Heart left ventricle (tissue), 16 donors: Measurements from ENCODE around the gene SLC22A23. TPM values are rescaled to one million over a fixed set of nuclear protein-coding genes. Genes with fewer than 3 reads are reported as not detected.

ENCODE experiments used
- ATAC-seq, 4 donors: fragments of 200-7000 bp; cut with Tn5 transposase; one replicate each; pipeline ENCODE4 v1.9.1; 2020 to 2022; ENCODE audit warnings: moderate library complexity in 4 of 4, mild to moderate bottlenecking in 3 of 4, moderate number of reproducible peaks in 1 of 4
- DNase-seq, 5 donors: peaks; one replicate each; pipeline ENCODE4 v3.0.0-alpha.2; 2020
- H3K27ac ChIP-seq, 12 donors: fragments of 200-600 bp; sonication (generic) in 4 of 12; one replicate each; pipeline versions ENCODE4 v1.5.0 to v1.8.0; 2016 to 2022; ENCODE audit warnings: mild to moderate bottlenecking in 2 of 12
- H3K27me3 ChIP-seq, 9 donors: fragments of 200-600 bp; sonication (generic) in 2 of 9; one replicate each; pipeline versions ENCODE4 v1.5.1 to v1.8.0; 2016 to 2022; ENCODE audit warnings: mild to moderate bottlenecking in 3 of 9
- H3K36me3 ChIP-seq, 9 donors: fragments of 200-600 bp; sonication (generic) in 2 of 9; one replicate each; pipeline versions ENCODE4 v1.5.0 to v1.8.0; 2018 to 2022; ENCODE audit warnings: mild to moderate bottlenecking in 2 of 9
- H3K4me1 ChIP-seq, 12 donors: fragments of 200-600 bp; sonication (generic) in 4 of 12; one replicate each; pipeline versions ENCODE4 v1.5.0 to v1.8.0; 2016 to 2022; ENCODE audit warnings: mild to moderate bottlenecking in 3 of 12
- H3K4me3 ChIP-seq, 12 donors: fragments of 200-600 bp; sonication (generic) in 4 of 12; one replicate each; pipeline versions ENCODE4 v1.5.0 to v1.8.0; 2017 to 2022; ENCODE audit warnings: mild to moderate bottlenecking in 9 of 12, moderate library complexity in 4 of 12
- H3K9me3 ChIP-seq, 12 donors: fragments of 200-600 bp; sonication (generic) in 4 of 12; one replicate each; pipeline versions ENCODE4 v1.5.0 to v1.8.0; 2016 to 2022; ENCODE audit warnings: mild to moderate bottlenecking in 1 of 12
- POLR2A ChIP-seq, 2 donors: fragments of 450-650 bp; IDR thresholded peaks; one replicate each; pipeline ENCODE4 v1.6.1; 2017; ENCODE audit warnings: antibody characterized with exemption in 2 of 2, mild to moderate bottlenecking in 2 of 2, moderate library complexity in 2 of 2
- WGBS, 4 donors: extraction: QIAGEN DNeasy Blood & Tissue Kit in 2 of 4; methylation state at CpG; one replicate each; pipeline versions ENCODE4 v1.1.5 to v1.1.7; 2013 to 2018; 5-methylcytosine and 5-hydroxymethylcytosine counted together
- intact Hi-C, 10 donors: fragments of 100-400 bp; cut with DNase I; formaldehyde crosslinking; loops; one replicate each; pipeline versions ENCODE4 v1.11.1 to v1.14.2; 2022
- polyA plus RNA-seq, 2 donors: library from polyadenylated mRNA; stranded (reverse); fragments of 200-250 nt; gene quantifications; one replicate each; pipeline ENCODE4 v1.2.3, GENCODE V29; 2013
- total RNA-seq, 9 donors: library from RNA; depleted of rRNA in 2 of 9; stranded (reverse); fragments of >200 nt in 2 of 9; fragmentation: NEBNext Ultra II Directional in 3 of 9; extraction: Animal tissue kit (Norgen Biotek cat#: 25700) in 3 of 9; gene quantifications; one replicate each; pipeline versions ENCODE4 v1.1.0 to v1.2.4, GENCODE V29; 2016 to 2023
- TF ChIP-seq, protein P1 (sequence below), 12 donors: fragments of 200-600 bp; sonication (generic) in 4 of 12; IDR thresholded peaks; one replicate each; pipeline versions ENCODE4 v1.5.0 to v1.8.0; 2018 to 2022; ENCODE audit warnings: antibody characterized with exemption in 12 of 12, mild to moderate bottlenecking in 5 of 12
- donor health status: ischemic (EF 13 %, LVEDD 7.1; RV severe dilation, severe dysfunction).
- donor health status: healthy with polysubstance abuse.
- donor health status: DM: no; HTN: yes; CAD: no.
- donor health status: DM: no; HTN: no; CAD: no.
- donor health status: ischemic (EF 25% LVEDD 6.9; RV normal size, moderate dysfunction).
- donor health status: ischemic (EF 25% LVEDD 5.7; RV mildly dilated, moderate dysfunction).
- donor health status: healthy.
- donor health status: DM: yes; HTN: yes; CAD: no.
- donor health status: ischemic (EF 35%, LVEDD 5.7; RV mildly dilated, moderate dysfunction).
- donor health status: nonischemic (EF 11% LVEDD 7.7; RV severe dilation, severe dysfunction).
- donor health status: DM: yes; HTN: yes; CAD: no.
- donor health status: PGD.
- donor health status: ischemic (EF 29% LVEDD 5.4; RV normal size, mild dysfunction).
- donor health status: nonischemic (EF 23%, LVEDD 6.1; RV moderate dilation, normal function).

SLC22A23 gene
- total and polyA plus RNA-seq, 11 donors, result 2.9 to 12.4 (median 5.2) TPM

DNA sequence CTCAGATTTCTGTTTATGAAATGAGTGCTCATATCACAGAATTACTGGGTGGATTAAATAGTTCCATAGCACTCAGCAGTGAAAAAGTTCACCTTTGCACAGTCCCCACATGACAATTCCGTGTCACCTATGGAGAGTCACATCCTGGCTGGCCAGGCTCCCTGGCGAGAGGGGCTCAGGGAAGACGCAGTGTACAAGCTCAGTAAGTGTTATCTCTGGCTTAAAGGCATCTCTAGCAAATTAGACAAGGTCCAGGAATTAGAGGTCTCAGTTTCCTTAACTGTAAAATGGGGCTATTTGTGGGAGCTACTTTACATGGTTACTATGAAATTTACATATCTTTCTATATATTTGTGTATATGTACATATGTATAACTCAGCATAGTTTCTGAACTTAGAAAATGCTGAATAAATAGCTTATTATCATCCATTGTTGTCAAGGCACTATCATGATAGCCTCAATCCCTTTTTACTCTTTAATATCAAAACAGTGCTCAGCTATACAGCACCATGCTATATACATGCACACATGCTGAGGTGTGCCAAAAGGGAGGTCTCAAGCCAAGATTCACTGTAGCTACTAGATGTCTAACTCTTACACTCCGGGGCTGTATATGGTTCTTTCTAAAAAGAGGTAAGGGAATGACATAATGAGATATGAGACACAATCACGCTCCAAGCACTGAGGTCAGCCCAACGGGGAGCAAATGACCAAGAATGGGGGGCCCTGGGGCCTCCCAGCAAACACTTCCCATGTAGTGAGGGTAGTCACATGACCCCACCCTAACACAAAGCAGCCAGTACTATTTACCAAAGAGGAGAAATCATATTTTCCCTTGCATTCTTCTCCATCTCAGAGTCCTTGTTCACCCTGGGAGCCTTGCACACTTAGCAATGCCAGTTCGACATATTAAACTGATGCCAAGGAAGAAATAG lies 59.4 kb downstream of the SLC22A23 start:
- peaks cover 0 to 13% (median 0%) of the 10 kb centered on the region in 12 donors for H3K4me1 ChIP-seq
- no peaks in the 10 kb centered on the region for H3K36me3 ChIP-seq
- intact Hi-C loops, result no loop called here
- TF ChIP-seq POLR2A (IDR thresholded peaks at IDR 0.05), result no peak
- whole genome bisulfite sequencing, 4 donors, result 77 to 86% (median 82%) methylated on average over 7 of the region's 7 CpGs
- DNase-seq (no peak), ATAC-seq (no peak)
- H3K27me3 ChIP-seq, result no peaks in the 10 kb centered on the region
- no peak overlapping the region for H3K4me3 ChIP-seq
- no peak overlapping the region for H3K27ac ChIP-seq
- H3K9me3 ChIP-seq, result no peaks in the 10 kb centered on the region

DNA sequence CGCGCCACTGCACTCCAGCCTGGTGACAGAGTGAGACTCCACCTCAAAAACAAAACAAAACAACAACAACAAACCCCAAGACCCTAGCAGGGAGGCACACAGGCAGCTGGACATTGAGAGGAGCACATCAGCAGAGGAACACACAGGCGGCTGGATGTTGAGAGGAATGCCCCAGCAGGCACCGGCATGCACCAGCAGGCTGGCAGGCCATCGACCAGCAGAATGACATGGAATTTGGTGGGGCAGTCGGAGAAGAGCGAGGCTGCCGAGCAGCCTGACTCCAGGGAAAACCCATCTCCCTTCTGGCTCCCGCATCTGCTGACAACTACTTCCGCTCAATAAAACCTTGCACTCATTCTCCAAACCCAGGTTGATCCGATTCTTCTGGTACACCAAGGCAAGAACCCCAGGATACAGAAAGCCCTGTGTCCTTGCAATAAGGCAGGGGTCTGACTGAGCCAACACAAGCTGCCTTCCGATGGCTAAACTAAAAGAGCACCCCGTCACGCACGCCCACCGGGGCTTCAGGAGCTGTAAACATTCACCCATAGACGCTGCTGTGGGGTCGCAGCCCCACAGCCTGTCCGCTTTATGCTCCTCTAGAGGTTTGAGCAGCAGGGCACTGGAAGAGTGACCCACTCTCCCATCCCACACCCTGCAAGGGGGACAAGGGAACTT lies 60.2 kb downstream of the SLC22A23 start:
- WGBS, 4 donors, result 94 to 95% (median 95%) methylated on average over 18 to 19 of the region's 19 CpGs

DNA sequence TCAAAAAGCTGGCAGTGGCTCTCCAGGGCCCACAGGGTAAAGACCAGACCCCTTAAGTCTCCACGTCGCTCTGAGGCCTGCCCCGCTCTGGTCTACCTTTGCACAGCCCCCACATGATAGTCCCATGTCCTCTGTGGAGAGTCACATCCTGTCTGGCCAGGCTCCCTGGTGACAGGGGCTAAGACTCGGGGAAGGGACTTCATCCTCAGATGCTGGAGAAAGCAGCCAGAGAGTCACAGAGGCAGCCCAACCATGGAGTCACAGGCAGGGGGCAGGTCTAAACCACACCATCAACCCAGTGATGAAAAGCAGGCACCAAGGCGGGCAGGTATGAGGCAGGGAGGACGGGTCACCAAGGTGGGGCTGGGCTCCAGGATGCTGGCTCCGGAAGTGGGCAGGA lies 62.2 kb downstream of the SLC22A23 start:
- 81 to 89% (median 85%) methylated on average over 7 of the region's 7 CpGs for WGBS, 4 donors

More for the DNA sequence above, 60.2 kb downstream of the SLC22A23 start:
- H3K36me3 ChIP-seq, result no peaks in the 10 kb centered on the region
- intact Hi-C loops, result no loop called here
- ATAC-seq (no peak), DNase-seq (no peak)
- H3K9me3 ChIP-seq, result no peaks in the 10 kb centered on the region
- H3K27ac ChIP-seq, result no peak overlapping the region
- no peak overlapping the region for H3K4me3 ChIP-seq
- H3K27me3 ChIP-seq, result no peaks in the 10 kb centered on the region
- TF ChIP-seq, protein P1, sequence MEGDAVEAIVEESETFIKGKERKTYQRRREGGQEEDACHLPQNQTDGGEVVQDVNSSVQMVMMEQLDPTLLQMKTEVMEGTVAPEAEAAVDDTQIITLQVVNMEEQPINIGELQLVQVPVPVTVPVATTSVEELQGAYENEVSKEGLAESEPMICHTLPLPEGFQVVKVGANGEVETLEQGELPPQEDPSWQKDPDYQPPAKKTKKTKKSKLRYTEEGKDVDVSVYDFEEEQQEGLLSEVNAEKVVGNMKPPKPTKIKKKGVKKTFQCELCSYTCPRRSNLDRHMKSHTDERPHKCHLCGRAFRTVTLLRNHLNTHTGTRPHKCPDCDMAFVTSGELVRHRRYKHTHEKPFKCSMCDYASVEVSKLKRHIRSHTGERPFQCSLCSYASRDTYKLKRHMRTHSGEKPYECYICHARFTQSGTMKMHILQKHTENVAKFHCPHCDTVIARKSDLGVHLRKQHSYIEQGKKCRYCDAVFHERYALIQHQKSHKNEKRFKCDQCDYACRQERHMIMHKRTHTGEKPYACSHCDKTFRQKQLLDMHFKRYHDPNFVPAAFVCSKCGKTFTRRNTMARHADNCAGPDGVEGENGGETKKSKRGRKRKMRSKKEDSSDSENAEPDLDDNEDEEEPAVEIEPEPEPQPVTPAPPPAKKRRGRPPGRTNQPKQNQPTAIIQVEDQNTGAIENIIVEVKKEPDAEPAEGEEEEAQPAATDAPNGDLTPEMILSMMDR (IDR thresholded peaks at IDR 0.05), result no peak
- no peak for TF ChIP-seq POLR2A (IDR thresholded peaks at IDR 0.05)
- peaks cover 0 to 13% (median 0%) of the 10 kb centered on the region in 12 donors for H3K4me1 ChIP-seq

DNA sequence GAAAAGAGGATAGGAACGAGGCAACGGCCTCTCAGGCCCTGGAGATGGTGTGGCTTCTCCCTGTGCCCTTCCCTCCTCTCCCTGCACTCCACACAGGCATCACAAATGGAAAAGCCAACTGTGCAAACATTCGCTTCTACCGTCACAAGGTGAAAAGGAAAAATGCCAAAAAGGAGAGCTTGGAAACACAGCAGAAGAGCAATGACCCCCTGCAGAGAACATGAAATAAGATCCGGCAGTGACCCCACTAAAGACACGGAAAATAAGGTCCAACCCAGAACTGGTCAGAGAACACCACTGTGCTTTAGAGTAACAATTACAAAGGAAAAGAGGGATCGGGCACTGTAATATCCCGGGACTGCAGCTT lies 63.0 kb downstream of the SLC22A23 start:
- Histone ChIP-seq H3K36me3 (no peaks in the 10 kb centered on the region), H3K27me3 (no peaks in the 10 kb centered on the region), H3K4me1 (peaks cover 0 to 31% (median 1%) of the 10 kb centered on the region in 12 donors), H3K9me3 (no peaks in the 10 kb centered on the region), H3K27ac (no peak overlapping the region), H3K4me3 (no peak overlapping the region)
- ATAC-seq (no peak), DNase-seq (no peak)
- intact Hi-C loops, result no loop called here
- WGBS, 4 donors, result 91 to 97% (median 92%) methylated on average over 8 of the region's 8 CpGs
- no peak for TF ChIP-seq POLR2A (IDR thresholded peaks at IDR 0.05)
- TF ChIP-seq, protein P1 (IDR thresholded peaks at IDR 0.05), result no peak

More for the DNA sequence above, 62.2 kb downstream of the SLC22A23 start:
- intact Hi-C loops, result no loop called here
- Histone ChIP-seq H3K9me3 (no peaks in the 10 kb centered on the region), H3K4me1 (peaks cover 0 to 26% (median 1%) of the 10 kb centered on the region in 12 donors), H3K36me3 (no peaks in the 10 kb centered on the region), H3K27me3 (no peaks in the 10 kb centered on the region), H3K4me3 (no peak overlapping the region), H3K27ac (no peak overlapping the region)
- ATAC-seq (no peak), DNase-seq (no peak)
- TF ChIP-seq, protein P1 (IDR thresholded peaks at IDR 0.05), result no peak
- TF ChIP-seq POLR2A (IDR thresholded peaks at IDR 0.05), result no peak
